K562 (cell line): Measurements from ENCODE around the gene ARIH1. TPM values are rescaled to one million over a fixed set of nuclear protein-coding genes. Genes with fewer than 3 reads are reported as not detected.

Experiments used
- ATAC-seq: fragments of 200-7000 bp; cut with Tn5 transposase; 3 replicates; pipeline ENCODE4 v1.9.1; 2020; ENCODE audit warnings: moderate library complexity
- BruUV-seq: library from RNA; stranded (reverse); fragments of 400-500 nt; replicated peaks from 2 replicates; lab custom pipeline; 2021; lab: Mats Ljungman, UMichigan
- CTCF ChIA-PET: fragments of 300-600 bp; formaldehyde crosslinking; extraction: SDS; loops from one replicate; lab custom pipeline; 2021; ENCODE audit warnings: low intra/inter-chr PET ratio; lab: Yijun Ruan, JAX
- POLR2A ChIA-PET: fragments of 300-600, 350-650 bp; sonication (Branson Sonifier 250); formaldehyde crosslinking; extraction: SDS; loops from one replicate; lab custom pipeline; 2021; ENCODE audit warnings: antibody characterized with exemption, inconsistent platforms; lab: Yijun Ruan, JAX
- DNase-seq, 4 experiments: peaks; one replicate each; pipeline versions ENCODE4 v3.0.0 to v3.0.0-alpha.2; 2011 to 2018; ENCODE audit warnings: low spot score in 3 of 4, mixed read lengths in 3 of 4; ENCODE audit errors: extremely low read depth in 1 of 4
- FAIRE-seq: peaks from 2 replicates; lab custom pipeline; 2011; peaks lifted over from hg19 to GRCh38; lab: Jason Lieb, UNC
- H2AFZ ChIP-seq: 2 replicates; pipeline ENCODE4 v1.6.0; 2011; ENCODE audit warnings: low read depth, low read length, control low read depth, inconsistent platforms
- H3K27ac ChIP-seq: fragments of 200-600 bp; 3 replicates; pipeline ENCODE4 v1.8.0; 2011; ENCODE audit warnings: low read depth, mild to moderate bottlenecking, control low read depth, inconsistent platforms, low read length, moderate library complexity, mixed read lengths; ENCODE audit errors: extremely low read depth
- H3K27me3 ChIP-seq, 2 experiments: fragments of 300-600 bp in 1 of 2; 2 replicates in 1 of 2; 3 replicates in 1 of 2; pipeline versions ENCODE4 v1.6.0 to v1.8.0; 2011; ENCODE audit warnings: inconsistent platforms in 2 of 2, low read length in 2 of 2, mild to moderate bottlenecking in 1 of 2, mixed read lengths in 1 of 2, moderate library complexity in 1 of 2; ENCODE audit not compliant: control insufficient read depth in 2 of 2, insufficient read depth in 2 of 2
- H3K36me3 ChIP-seq: fragments of 300-600 bp; 3 replicates; pipeline ENCODE4 v1.8.0; 2011; ENCODE audit warnings: mild to moderate bottlenecking, low read length, inconsistent platforms; ENCODE audit not compliant: control insufficient read depth, insufficient read depth
- H3K4me1 ChIP-seq, 2 experiments: fragments of 200-600 bp in 1 of 2; replicated peaks in 1 of 2; 2 replicates in 1 of 2; 3 replicates in 1 of 2; pipeline versions ENCODE4 v1.5.1 to v1.8.0; 2011; ENCODE audit warnings: inconsistent platforms in 2 of 2, low read length in 2 of 2, mild to moderate bottlenecking in 1 of 2, mixed read lengths in 1 of 2, moderate library complexity in 1 of 2; ENCODE audit not compliant: control insufficient read depth in 2 of 2, insufficient read depth in 2 of 2
- H3K4me2 ChIP-seq: 2 replicates; pipeline ENCODE4 v1.6.1; 2011; ENCODE audit warnings: low read length, control low read depth, inconsistent platforms, mixed read lengths; ENCODE audit not compliant: insufficient read depth
- H3K4me3 ChIP-seq: fragments of 200-600 bp; sonication (generic), shearing (Covaris generic); 2 replicates; pipeline ENCODE4 v1.5.1; 2016; ENCODE audit warnings: control low read depth, inconsistent platforms
- H3K79me2 ChIP-seq: fragments of 200-600 bp; 3 replicates; pipeline ENCODE4 v1.8.0; 2011; ENCODE audit warnings: low read length, inconsistent platforms; ENCODE audit not compliant: control insufficient read depth, insufficient read depth
- H3K9ac ChIP-seq, 2 experiments: 2 replicates each; pipeline versions ENCODE4 v1.6.0 to v1.6.1; 2011; ENCODE audit warnings: low read depth in 2 of 2, low read length in 2 of 2, control low read depth in 1 of 2, inconsistent platforms in 1 of 2, mild to moderate bottlenecking in 1 of 2, mixed read lengths in 1 of 2; ENCODE audit not compliant: insufficient read depth in 1 of 2
- H3K9me1 ChIP-seq: one replicate; pipeline ENCODE4 v1.6.0; 2011; ENCODE audit warnings: inconsistent platforms, mild to moderate bottlenecking, low read length, moderate library complexity; ENCODE audit not compliant: control insufficient read depth, insufficient read depth
- H3K9me3 ChIP-seq: replicated peaks from 2 replicates; pipeline ENCODE4 v1.5.1; 2011; ENCODE audit warnings: low read depth, low read length, inconsistent platforms; ENCODE audit not compliant: control insufficient read depth, insufficient read depth
- H4K20me1 ChIP-seq: replicated peaks from 2 replicates; pipeline ENCODE4 v1.6.1; 2011; ENCODE audit warnings: low read length, inconsistent platforms, mixed read lengths; ENCODE audit not compliant: control insufficient read depth, insufficient read depth
- CTBP1 ChIP-seq: fragments of 450-650 bp; IDR thresholded peaks from 2 replicates; pipeline ENCODE4 v1.6.1; 2016; ENCODE audit warnings: borderline replicate concordance
- MCM7 ChIP-seq, 2 experiments: fragments of 450-650 bp; IDR thresholded peaks; 2 replicates each; pipeline ENCODE4 v1.6.1; 2016 to 2018
- MTA1 ChIP-seq: fragments of 450-650 bp; IDR thresholded peaks from 2 replicates; pipeline ENCODE4 v1.6.1; 2017; ENCODE audit warnings: borderline replicate concordance
- MTF1 ChIP-seq: fragments of 250-450 bp; sonication (Bioruptor Pico); IDR thresholded peaks from 2 replicates; pipeline ENCODE4 v1.9.0; 2021; ENCODE audit warnings: moderate library complexity, mild to moderate bottlenecking, inconsistent platforms, borderline replicate concordance
- RFX7 ChIP-seq: fragments of 250-450 bp; sonication (Bioruptor Pico); IDR thresholded peaks from 2 replicates; pipeline ENCODE4 v1.5.1; 2021; ENCODE audit warnings: mild to moderate bottlenecking
- SMARCB1 ChIP-seq: IDR thresholded peaks from 2 replicates; pipeline ENCODE4 v1.6.1; 2011; ENCODE audit warnings: improper control_type of control experiment, low read depth; ENCODE audit not compliant: insufficient read length
- SOX6 ChIP-seq: fragments of 450-650 bp; IDR thresholded peaks from 2 replicates; pipeline ENCODE4 v1.6.1; 2014; ENCODE audit warnings: mild to moderate bottlenecking
- SRSF3 ChIP-seq: fragments of 200-400 bp; formaldehyde crosslinking; IDR thresholded peaks from 2 replicates; pipeline ENCODE4 v1.6.1; 2016; ENCODE audit warnings: mild to moderate bottlenecking, low read length, moderate library complexity; ENCODE audit not compliant: insufficient read depth
- ZNF280B ChIP-seq: fragments of 250-450 bp; sonication (Bioruptor Pico); IDR thresholded peaks from 2 replicates; pipeline ENCODE4 v1.5.1; 2021; ENCODE audit warnings: mild to moderate bottlenecking
- WGBS: fragments of 100-300 bp; shearing (Covaris generic); methylation state at CpG from one replicate; pipeline ENCODE4 v1.1.6; 2016; ENCODE audit warnings: low coverage, mixed read lengths; ENCODE audit not compliant: insufficient coverage; ENCODE audit errors: missing lambda C conversion rate; 5-methylcytosine and 5-hydroxymethylcytosine counted together
- in situ Hi-C: fragments of 300-500 bp; cut with MboI; formaldehyde crosslinking; loops from 4 replicates; pipeline ENCODE4 v1.15.0; 2018; ENCODE audit warnings: inconsistent platforms, mixed read lengths
- intact Hi-C: fragments of 100-400 bp; cut with micrococcal nuclease; formaldehyde crosslinking; loops from 2 replicates; pipeline ENCODE4 v1.14.2; 2022
- polyA plus RNA-seq, 8 experiments: library from polyadenylated mRNA; depleted of rRNA in 4 of 8; stranded (reverse) in 5 of 8; unstranded in 3 of 8; fragments of >200 nt; fragmentation: Nextera tagmentation in 2 of 8; fragmentation: Illumina TruSeq in 1 of 8; extraction: Ambion mirVana in 2 of 8; extraction: Trizol in 1 of 8; gene quantifications; 2 replicates each; pipeline versions ENCODE4 v1.2.1 to v1.2.3, GENCODE V29; 2011 to 2014; ENCODE audit warnings: inconsistent platforms in 1 of 8, missing spikeins in 1 of 8
- total RNA-seq, 7 experiments: library from RNA; depleted of rRNA in 6 of 7; stranded (reverse); fragments of >200 nt in 6 of 7; fragmentation: Illumina TruSeq in 2 of 7; extraction: Trizol in 2 of 7; gene quantifications; 2 replicates each; pipeline versions ENCODE4 v1.2.1 to v1.2.3, GENCODE V29; 2011 to 2021; ENCODE audit warnings: low replicate concordance in 1 of 7

ARIH1 gene
- total and polyA plus RNA-seq, 9 of the 15 experiments (the other 6 are each of a cell fraction or from before 2014, with no cell fraction given): 17.7 to 125 (median 31.4) TPM

GRCh38 chr15:72503147-72503546 is 29.0 kb downstream of the ARIH1 start:
- no peak for ATAC-seq
- no peaks in the 10 kb centered on the region for H3K27me3 ChIP-seq
- no peak for FAIRE-seq
- H3K27ac ChIP-seq: no peak overlapping the region
- in situ Hi-C loops: no loop called here
- CTCF ChIA-PET: no interaction called here
- peaks cover 79% of the 10 kb centered on the region for H3K79me2 ChIP-seq
- peaks cover 15% of the 10 kb centered on the region; the same call in 2 of the 3 replicates for H3K36me3 ChIP-seq
- no peak for DNase-seq
- WGBS: 50% methylated on average over 1 of the region's 1 CpG
- H3K9me3 ChIP-seq: no peaks in the 10 kb centered on the region
- H3K4me1 ChIP-seq: no peaks in the 10 kb centered on the region
- TF ChIP-seq MTF1: no peak
- TF ChIP-seq SOX6: no peak
- TF ChIP-seq SRSF3: no peak
- TF ChIP-seq CTBP1: no peak
- TF ChIP-seq MCM7 (IDR thresholded peaks at IDR 0.05): no peak
- no peak for TF ChIP-seq RFX7
- TF ChIP-seq, all 486 proteins: peak for 0
- Histone ChIP-seq H2AFZ (no peak overlapping the region), H3K9me1 (no peaks in the 10 kb centered on the region), H3K4me2 (no peak overlapping the region), H3K9ac (no peak overlapping the region), H3K4me3 (no peak overlapping the region), H4K20me1 (no peaks in the 10 kb centered on the region)
- intact Hi-C loops: no loop called here
- BruUV-seq: no TSS peak
- POLR2A ChIA-PET: interaction anchor here (0.7 to 2.7 kb wide), 4 partner anchors 9 to 22 kb away, joined by 3 to 14 read pairs (median 4); no protein-coding TSS in a partner anchor

- in situ Hi-C loops: no loop called here
- ChIA-PET CTCF (no interaction called here), POLR2A (interaction anchor here (0.7 to 1.1 kb wide), 3 partner anchors 12 to 21 kb away, joined by 3 to 4 read pairs (median 3); no protein-coding TSS in a partner anchor)
- FAIRE-seq: no peak
- Histone ChIP-seq H3K36me3 (no peaks in the 10 kb centered on the region), H3K9me3 (no peaks in the 10 kb centered on the region), H3K4me2 (no peak overlapping the region), H3K4me3 (no peak overlapping the region), H3K27me3 (no peaks in the 10 kb centered on the region), H3K27ac (no peak overlapping the region), H2AFZ (no peak overlapping the region), H3K9ac (no peak overlapping the region), H4K20me1 (no peaks in the 10 kb centered on the region), H3K4me1 (no peaks in the 10 kb centered on the region), H3K9me1 (no peaks in the 10 kb centered on the region), H3K79me2 (peaks cover 79% of the 10 kb centered on the region)
- WGBS: 79% methylated on average over 1 of the region's 1 CpG
- no peak for ATAC-seq
- intact Hi-C loops: no loop called here
- BruUV-seq: no TSS peak
- DNase-seq: no peak
- TF ChIP-seq MTA1 (no peak), SMARCB1 (no peak), ZNF280B (CRISPR knock-in tag) (no peak)
Observed at GRCh38 chr15:72507402-72508092, 33.4 kb downstream of the ARIH1 start.
